Heart left ventricle (tissue), 16 donors: ENCODE results near the gene NOL6. TPM values are rescaled to one million over a fixed set of nuclear protein-coding genes. Genes with fewer than 3 reads are reported as not detected.

Experiments used
- ATAC-seq, 4 donors: fragments of 200-7000 bp; cut with Tn5 transposase; one replicate each; pipeline ENCODE4 v1.9.1; 2020 to 2022; ENCODE audit warnings: moderate library complexity in 4 of 4, mild to moderate bottlenecking in 3 of 4, moderate number of reproducible peaks in 1 of 4
- DNase-seq, 5 donors: peaks; one replicate each; pipeline ENCODE4 v3.0.0-alpha.2; 2020
- H3K27ac ChIP-seq, 12 donors: fragments of 200-600 bp; sonication (generic) in 4 of 12; one replicate each; pipeline versions ENCODE4 v1.5.0 to v1.8.0; 2016 to 2022; ENCODE audit warnings: mild to moderate bottlenecking in 2 of 12
- H3K27me3 ChIP-seq, 9 donors: fragments of 200-600 bp; sonication (generic) in 2 of 9; one replicate each; pipeline versions ENCODE4 v1.5.1 to v1.8.0; 2016 to 2022; ENCODE audit warnings: mild to moderate bottlenecking in 3 of 9
- H3K36me3 ChIP-seq, 9 donors: fragments of 200-600 bp; sonication (generic) in 2 of 9; one replicate each; pipeline versions ENCODE4 v1.5.0 to v1.8.0; 2018 to 2022; ENCODE audit warnings: mild to moderate bottlenecking in 2 of 9
- H3K4me1 ChIP-seq, 12 donors: fragments of 200-600 bp; sonication (generic) in 4 of 12; one replicate each; pipeline versions ENCODE4 v1.5.0 to v1.8.0; 2016 to 2022; ENCODE audit warnings: mild to moderate bottlenecking in 3 of 12
- H3K4me3 ChIP-seq, 12 donors: fragments of 200-600 bp; sonication (generic) in 4 of 12; one replicate each; pipeline versions ENCODE4 v1.5.0 to v1.8.0; 2017 to 2022; ENCODE audit warnings: mild to moderate bottlenecking in 9 of 12, moderate library complexity in 4 of 12
- H3K9me3 ChIP-seq, 12 donors: fragments of 200-600 bp; sonication (generic) in 4 of 12; one replicate each; pipeline versions ENCODE4 v1.5.0 to v1.8.0; 2016 to 2022; ENCODE audit warnings: mild to moderate bottlenecking in 1 of 12
- CTCF ChIP-seq, 12 donors: fragments of 200-600 bp; sonication (generic) in 4 of 12; IDR thresholded peaks; one replicate each; pipeline versions ENCODE4 v1.5.0 to v1.8.0; 2018 to 2022; ENCODE audit warnings: antibody characterized with exemption in 12 of 12, mild to moderate bottlenecking in 5 of 12
- POLR2A ChIP-seq, 2 donors: fragments of 450-650 bp; IDR thresholded peaks; one replicate each; pipeline ENCODE4 v1.6.1; 2017; ENCODE audit warnings: antibody characterized with exemption in 2 of 2, mild to moderate bottlenecking in 2 of 2, moderate library complexity in 2 of 2
- WGBS, 4 donors: extraction: QIAGEN DNeasy Blood & Tissue Kit in 2 of 4; methylation state at CpG; one replicate each; pipeline versions ENCODE4 v1.1.5 to v1.1.7; 2013 to 2018; 5-methylcytosine and 5-hydroxymethylcytosine counted together
- intact Hi-C, 10 donors: fragments of 100-400 bp; cut with DNase I; formaldehyde crosslinking; loops; one replicate each; pipeline versions ENCODE4 v1.11.1 to v1.14.2; 2022
- polyA plus RNA-seq, 2 donors: library from polyadenylated mRNA; stranded (reverse); fragments of 200-250 nt; gene quantifications; one replicate each; pipeline ENCODE4 v1.2.3, GENCODE V29; 2013
- total RNA-seq, 9 donors: library from RNA; depleted of rRNA in 2 of 9; stranded (reverse); fragments of >200 nt in 2 of 9; fragmentation: NEBNext Ultra II Directional in 3 of 9; extraction: Animal tissue kit (Norgen Biotek cat#: 25700) in 3 of 9; gene quantifications; one replicate each; pipeline versions ENCODE4 v1.1.0 to v1.2.4, GENCODE V29; 2016 to 2023
- donor health status: ischemic (EF 13 %, LVEDD 7.1; RV severe dilation, severe dysfunction).
- donor health status: healthy with polysubstance abuse.
- donor health status: DM: no; HTN: yes; CAD: no.
- donor health status: DM: no; HTN: no; CAD: no.
- donor health status: ischemic (EF 25% LVEDD 6.9; RV normal size, moderate dysfunction).
- donor health status: ischemic (EF 25% LVEDD 5.7; RV mildly dilated, moderate dysfunction).
- donor health status: healthy.
- donor health status: DM: yes; HTN: yes; CAD: no.
- donor health status: ischemic (EF 35%, LVEDD 5.7; RV mildly dilated, moderate dysfunction).
- donor health status: nonischemic (EF 11% LVEDD 7.7; RV severe dilation, severe dysfunction).
- donor health status: DM: yes; HTN: yes; CAD: no.
- donor health status: PGD.
- donor health status: ischemic (EF 29% LVEDD 5.4; RV normal size, mild dysfunction).
- donor health status: nonischemic (EF 23%, LVEDD 6.1; RV moderate dilation, normal function).

NOL6 gene
- total and polyA plus RNA-seq, 11 donors, result 11.2 to 28.2 (median 14.9) TPM

DNA sequence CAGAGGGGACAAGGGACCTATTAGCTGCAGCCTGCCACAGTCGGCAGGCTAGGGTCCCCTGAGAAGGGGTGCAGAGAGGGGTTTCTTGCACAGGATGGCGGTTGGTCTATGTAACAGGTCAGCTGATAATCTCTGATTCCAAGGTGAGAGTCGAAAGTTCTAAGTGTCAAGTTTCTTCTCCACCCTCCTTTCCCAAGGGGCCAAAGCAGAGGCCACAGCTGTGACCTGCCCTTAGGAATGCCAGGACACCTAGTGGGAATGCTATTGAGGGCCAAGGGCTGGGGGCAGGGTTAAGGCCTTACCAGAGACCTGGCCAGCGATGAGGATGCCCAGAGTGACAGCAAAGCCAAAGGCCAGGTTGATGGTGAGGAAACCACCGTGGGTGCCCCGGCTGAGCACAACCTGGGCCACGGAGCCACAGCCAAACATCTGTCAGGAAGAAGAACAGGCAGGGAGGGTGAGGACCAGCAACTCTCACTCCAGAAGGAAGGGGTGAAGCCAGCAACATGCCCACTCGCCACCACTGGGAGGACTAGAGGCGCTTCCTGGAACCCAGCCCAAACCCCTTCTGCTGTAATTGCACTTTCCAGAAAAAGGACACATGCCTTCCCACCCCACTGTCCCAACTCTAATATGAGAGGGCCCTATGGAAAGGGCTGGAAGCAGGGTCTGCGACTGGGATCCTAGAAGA is 30.1 kb downstream of the NOL6 start:
- no peak overlapping the region for H3K4me3 ChIP-seq
- DNase-seq (no peak), ATAC-seq (no peak)
- TF ChIP-seq POLR2A (IDR thresholded peaks at IDR 0.05), result no peak
- TF ChIP-seq CTCF (IDR thresholded peaks at IDR 0.05), result no peak
- H3K27me3 ChIP-seq, result no peaks in the 10 kb centered on the region
- no peaks in the 10 kb centered on the region for H3K9me3 ChIP-seq
- 85 to 87% (median 85%) methylated on average over 10 of the region's 10 CpGs for WGBS, 4 donors
- intact Hi-C loops, result no loop called here
- H3K36me3 ChIP-seq, result peaks cover 0 to 5% (median 0%) of the 10 kb centered on the region in 9 donors
- H3K27ac ChIP-seq, result no peak overlapping the region
- H3K4me1 ChIP-seq, result peaks cover 0 to 37% (median 21%) of the 10 kb centered on the region in 12 donors

DNA sequence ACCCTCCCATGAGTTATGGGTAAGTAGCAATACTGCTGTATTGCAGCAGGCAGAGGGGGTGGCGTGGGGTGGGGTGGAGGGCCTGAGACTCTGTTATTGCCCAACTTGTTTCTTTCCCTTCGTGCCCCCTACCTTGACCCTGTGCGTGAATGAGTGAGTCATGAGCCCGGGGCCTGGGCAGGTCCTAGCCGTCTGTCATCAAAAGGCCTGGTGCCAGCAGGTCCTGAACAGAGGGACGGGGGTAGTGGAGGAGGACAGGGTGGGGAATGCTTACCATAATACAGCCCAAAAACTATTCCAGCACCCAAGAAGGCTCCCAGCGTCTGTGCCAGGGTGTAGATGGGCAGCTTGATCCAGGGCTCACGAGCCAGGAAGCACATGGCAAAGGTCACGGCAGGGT is 30.7 kb downstream of the NOL6 start:
- no peak for ATAC-seq
- H3K36me3 ChIP-seq, result peaks cover 0 to 5% (median 0%) of the 10 kb centered on the region in 9 donors
- H3K27me3 ChIP-seq, result no peaks in the 10 kb centered on the region
- DNase-seq, result no peak
- H3K27ac ChIP-seq, result no peak overlapping the region
- TF ChIP-seq CTCF (IDR thresholded peaks at IDR 0.05) (no peak), POLR2A (IDR thresholded peaks at IDR 0.05) (no peak)
- 88 to 94% (median 92%) methylated on average over 9 of the region's 9 CpGs for WGBS, 4 donors
- H3K4me1 ChIP-seq, result peaks cover 0 to 35% (median 21%) of the 10 kb centered on the region in 12 donors
- no peaks in the 10 kb centered on the region for H3K9me3 ChIP-seq
- no peak overlapping the region for H3K4me3 ChIP-seq
- intact Hi-C loops, result no loop called here

DNA sequence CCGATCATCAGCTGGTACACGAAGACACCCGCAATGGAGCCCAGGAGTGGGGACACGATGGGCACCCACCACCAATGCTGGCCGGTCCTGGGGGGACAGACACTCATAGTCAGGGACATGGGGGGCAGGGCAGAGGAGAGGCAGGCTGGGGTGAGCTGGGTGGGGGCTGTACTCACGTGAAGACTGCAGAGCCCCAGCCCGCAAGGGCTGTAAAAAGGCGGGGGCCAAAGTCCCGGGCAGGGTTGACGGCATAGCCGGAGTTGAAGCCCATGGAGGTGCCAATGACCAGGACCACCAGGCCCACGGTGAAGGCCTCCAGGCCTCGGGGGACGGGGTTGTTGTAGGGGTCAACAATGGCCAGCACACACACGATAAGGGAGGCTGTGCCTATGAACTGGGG is 31.6 kb downstream of the NOL6 start:
- intact Hi-C loops, result no loop called here
- TF ChIP-seq POLR2A (IDR thresholded peaks at IDR 0.05) (no peak), CTCF (IDR thresholded peaks at IDR 0.05) (no peak)

GRCh38 chr9:33440609-33441008 is 33.1 kb downstream of the NOL6 start:
- H3K27ac ChIP-seq, result no peak overlapping the region
- intact Hi-C loops, result no loop called here
- ATAC-seq, result no peak
- H3K36me3 ChIP-seq, result peaks cover 0 to 5% (median 0%) of the 10 kb centered on the region in 9 donors
- TF ChIP-seq CTCF (IDR thresholded peaks at IDR 0.05), result no peak
- no peak for TF ChIP-seq POLR2A (IDR thresholded peaks at IDR 0.05)
- H3K4me3 ChIP-seq, result no peak overlapping the region
- peaks cover 0 to 4% (median 0%) of the 10 kb centered on the region in 9 donors for H3K27me3 ChIP-seq
- H3K4me1 ChIP-seq, result peaks cover 0 to 33% (median 10%) of the 10 kb centered on the region in 12 donors
- 90 to 100% (median 97%) methylated on average over 1 of the region's 1 CpG for WGBS, 4 donors
- no peaks in the 10 kb centered on the region for H3K9me3 ChIP-seq
- DNase-seq, result no peak

More for the DNA sequence above, 31.6 kb downstream of the NOL6 start:
- WGBS, 4 donors, result 92 to 96% (median 94%) methylated on average over 14 to 15 of the region's 15 CpGs
- H3K36me3 ChIP-seq, result peaks cover 0 to 5% (median 0%) of the 10 kb centered on the region in 9 donors
- H3K4me1 ChIP-seq, result peaks cover 0 to 30% (median 16%) of the 10 kb centered on the region in 12 donors
- ATAC-seq (no peak), DNase-seq (no peak)
- H3K27ac ChIP-seq, result no peak overlapping the region
- no peaks in the 10 kb centered on the region for H3K9me3 ChIP-seq
- no peak overlapping the region for H3K4me3 ChIP-seq
- H3K27me3 ChIP-seq, result no peaks in the 10 kb centered on the region
